Pulmonary artery endothelial cell (primary cell): ENCODE measurements around the gene PHYKPL. TPM values are rescaled to one million over a fixed set of nuclear protein-coding genes. Genes with fewer than 3 reads are reported as not detected.
"Not testable (repeated sequence)": the region's sequence is repeated elsewhere in the genome, so short reads cannot be mapped to it uniquely, and the experiment has no call there.

Source experiments
- DNase-seq: peaks from one replicate; pipeline ENCODE4 v3.0.0-alpha.2; 2011; ENCODE audit warnings: low read depth, low spot score
- total RNA-seq: library from RNA; depleted of rRNA; stranded (reverse); fragments of >200 nt; gene quantifications from 2 replicates; pipeline ENCODE4 v1.2.3, GENCODE V29; 2014

PHYKPL gene
- total RNA-seq, 1 donor from 2014 or later, result 35.1 TPM

DNA sequence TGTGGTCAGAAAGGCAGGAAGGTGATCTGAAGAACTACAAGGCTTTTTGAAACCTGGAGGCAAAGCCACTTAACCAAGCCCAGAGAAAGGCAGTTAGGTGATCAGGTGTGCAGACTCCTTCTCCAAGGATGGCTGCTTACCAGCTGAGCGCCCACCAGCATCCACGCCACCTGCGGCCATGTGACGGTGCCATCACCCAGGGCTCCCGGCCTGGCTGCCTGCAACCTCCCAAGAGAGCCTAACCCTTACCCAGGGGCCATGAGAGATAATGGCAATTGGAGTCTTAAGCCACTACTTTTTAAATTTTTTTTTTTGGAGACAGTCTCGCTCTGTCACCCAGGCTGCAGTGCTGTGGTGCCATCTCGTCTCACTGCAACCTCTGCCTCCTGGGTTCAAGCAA lies 33.1 kb upstream of the PHYKPL start:
- DNase-seq, result no peak

DNA sequence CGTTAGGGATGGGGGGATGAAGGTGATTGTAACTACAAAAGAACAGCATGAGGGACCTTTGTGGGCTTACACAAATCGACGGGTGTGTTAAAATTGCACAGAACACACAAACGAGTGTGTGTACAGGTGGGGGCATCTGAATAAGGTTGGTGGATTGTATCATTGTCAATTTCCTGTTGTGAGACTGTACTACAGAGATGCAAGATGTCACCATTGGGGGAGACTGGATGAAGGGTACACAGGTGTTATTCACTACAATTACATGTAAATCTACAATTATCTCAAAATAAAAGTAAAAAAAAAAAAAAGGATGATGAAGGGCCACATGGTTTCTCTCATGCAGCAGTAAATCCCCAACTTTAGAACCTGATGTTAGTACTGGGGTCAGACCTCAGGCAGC lies 31.4 kb upstream of the PHYKPL start:
- no peak for DNase-seq

GRCh38 chr5:178261666-178262600 lies 29.3 kb upstream of the PHYKPL start:
- no peak for DNase-seq

- DNase-seq, result no peak
Measured at GRCh38 chr5:178259623-178260536, 27.3 kb upstream of the PHYKPL start.

GRCh38 chr5:178257650-178258049 lies 25.0 kb upstream of the PHYKPL start:
- DNase-seq, result no peak

GRCh38 chr5:178256746-178257145 lies 24.1 kb upstream of the PHYKPL start:
- no peak for DNase-seq

DNA sequence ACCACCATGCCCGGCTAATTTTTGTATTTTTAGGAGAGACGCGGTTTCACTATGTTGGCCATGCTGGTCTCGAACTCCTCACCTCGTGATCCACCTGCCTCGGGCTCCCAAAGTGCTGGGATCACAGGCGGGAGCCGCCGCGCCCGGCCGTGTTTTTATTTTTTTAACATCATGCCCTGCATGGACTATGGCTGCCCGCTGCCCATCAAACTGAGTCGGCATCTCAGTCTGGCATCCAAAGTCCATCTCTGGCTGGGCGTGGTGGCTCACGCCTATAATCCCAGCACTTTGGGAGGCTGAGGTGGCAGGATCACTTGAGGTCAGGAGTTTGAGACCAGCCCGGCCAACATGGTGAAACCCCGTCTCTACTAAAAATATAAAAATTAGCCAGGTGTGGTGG lies 21.0 kb upstream of the PHYKPL start:
- not testable (repeated sequence) for DNase-seq

GRCh38 chr5:178252258-178252657 lies 19.7 kb upstream of the PHYKPL start:
- no peak for DNase-seq

- no peak for DNase-seq
Measured at GRCh38 chr5:178250263-178250662, 17.7 kb upstream of the PHYKPL start.

- DNase-seq, result no peak
Measured at GRCh38 chr5:178249191-178249989, 16.8 kb upstream of the PHYKPL start.

DNA sequence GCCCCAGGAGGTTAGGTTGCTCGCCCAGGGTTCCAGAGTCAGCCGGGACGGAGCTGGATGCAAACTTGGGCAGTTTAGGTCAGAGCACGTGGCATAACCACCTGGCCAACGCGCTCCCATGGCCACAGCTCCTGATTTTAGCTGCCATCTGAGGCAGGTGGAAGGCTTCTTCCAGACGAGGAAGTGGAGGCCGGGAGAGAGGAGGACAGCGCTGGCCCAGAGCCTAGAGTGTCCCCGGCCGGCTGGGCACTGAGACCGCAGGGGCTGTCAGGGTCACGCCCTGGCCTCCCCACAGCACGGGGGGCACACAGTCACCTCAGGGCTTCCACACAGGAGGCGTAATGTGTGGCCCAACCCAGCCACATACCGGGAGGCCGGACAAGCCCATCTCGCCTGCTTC lies 16.1 kb upstream of the PHYKPL start:
- DNase-seq, result no peak

GRCh38 chr5:178247481-178248456 lies 15.2 kb upstream of the PHYKPL start:
- DNase-seq, result no peak

- no peak for DNase-seq
Measured at GRCh38 chr5:178246624-178247279, 14.2 kb upstream of the PHYKPL start.

DNA sequence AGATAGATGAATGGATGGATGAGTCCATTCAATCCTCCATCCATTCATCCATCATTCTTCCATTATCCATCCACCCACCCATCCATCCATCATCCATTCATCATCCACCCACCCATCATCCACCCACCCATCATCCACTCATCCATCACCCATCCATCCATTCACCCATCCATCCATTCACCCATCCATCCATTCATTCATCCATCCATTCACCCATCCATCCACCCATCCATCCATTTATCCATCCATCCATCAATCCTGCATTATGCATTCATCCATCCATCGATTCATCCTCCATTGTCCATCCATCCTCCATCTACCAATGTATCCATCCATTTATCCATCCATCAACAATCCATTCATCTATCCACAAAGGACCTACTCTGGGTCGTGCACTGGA lies 12.8 kb upstream of the PHYKPL start:
- no peak for DNase-seq

- no peak for DNase-seq
Measured at GRCh38 chr5:178244576-178244975, 12.0 kb upstream of the PHYKPL start.

DNA sequence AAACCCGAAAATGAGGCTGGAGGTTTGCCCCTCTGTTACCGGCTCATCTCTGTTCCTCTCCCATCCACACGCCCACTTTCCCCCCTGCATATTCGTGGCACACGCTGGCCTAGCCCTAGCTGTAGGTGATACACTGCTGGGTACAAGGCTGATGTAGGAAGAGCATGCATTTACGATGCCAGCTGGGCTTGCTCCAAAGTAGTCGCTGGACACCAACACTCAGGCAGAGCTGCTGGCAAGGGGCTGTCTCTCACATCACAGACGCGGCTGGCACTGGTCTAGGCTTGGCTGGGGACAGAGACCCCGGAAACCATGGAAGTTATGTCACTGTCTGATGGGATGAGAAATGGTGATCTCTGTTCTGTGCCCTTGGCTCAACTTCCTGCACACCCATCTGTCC lies 9.8 kb upstream of the PHYKPL start:
- no peak for DNase-seq

DNA sequence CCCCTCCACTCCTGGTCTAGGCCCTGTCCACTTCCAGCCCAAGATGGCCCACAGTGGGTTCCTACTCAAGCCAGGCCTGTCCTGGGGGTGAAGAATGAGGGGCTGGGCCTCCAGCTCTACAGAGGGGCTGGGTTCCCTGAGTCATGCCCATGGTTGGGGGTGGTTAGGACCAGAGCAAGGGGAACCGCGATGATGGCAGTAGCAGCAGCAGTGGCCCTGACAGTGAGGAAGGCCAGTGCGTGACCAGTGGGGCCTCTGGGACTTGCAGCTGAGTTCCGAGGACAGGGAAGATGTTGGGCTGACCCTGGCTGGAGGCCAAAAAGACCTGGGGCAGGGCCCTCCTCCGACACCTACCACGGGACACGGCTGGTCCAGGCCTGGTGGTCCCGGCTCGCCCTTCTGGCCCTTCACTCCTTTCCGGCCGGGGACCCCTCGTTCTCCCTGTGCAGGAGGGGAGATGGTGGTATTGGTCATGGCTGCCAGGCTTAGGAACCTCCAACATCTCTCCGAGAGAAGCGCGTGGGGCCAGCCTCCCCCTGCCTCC lies 9.2 kb upstream of the PHYKPL start:
- no peak for DNase-seq

DNA sequence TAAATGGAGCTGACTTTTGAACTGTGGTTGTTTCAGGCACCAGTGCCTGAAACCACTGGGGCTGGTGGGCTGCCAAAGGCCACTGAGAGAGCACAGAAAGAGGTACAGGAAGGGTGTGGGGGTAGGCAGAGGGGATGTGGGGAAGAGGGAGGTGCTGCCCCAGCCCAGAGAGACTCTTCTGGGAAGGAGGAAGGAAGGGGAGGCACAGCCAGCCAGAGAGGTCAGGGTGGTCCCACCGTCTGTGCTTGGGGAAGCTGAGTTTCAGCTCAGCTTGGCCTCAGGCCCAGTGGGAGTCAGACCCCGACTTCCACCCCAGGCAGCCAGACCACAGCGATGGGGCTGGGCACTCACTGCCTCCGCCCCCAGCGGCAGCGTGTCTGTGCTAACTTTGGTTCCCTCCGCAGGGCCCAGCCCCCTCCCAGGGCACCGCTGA lies 8.6 kb upstream of the PHYKPL start:
- DNase-seq, result no peak

- no peak for DNase-seq
Measured at GRCh38 chr5:178240766-178241165, 8.2 kb upstream of the PHYKPL start.
